IPS-18a (cell line): Measurements from ENCODE around the gene MARCHF5.

Source experiments
- H3K27ac ChIP-seq: one replicate; pipeline ENCODE4 v1.5.1; 2013; ENCODE audit warnings: low read length
- H3K27me3 ChIP-seq: one replicate; pipeline ENCODE4 v1.6.1; 2013; ENCODE audit warnings: mild to moderate bottlenecking, low read length; ENCODE audit not compliant: control insufficient read depth, insufficient read depth
- H3K36me3 ChIP-seq: one replicate; pipeline ENCODE4 v1.6.1; 2013; ENCODE audit warnings: low read depth, low read length; ENCODE audit not compliant: control insufficient read depth
- H3K4me1 ChIP-seq: one replicate; pipeline ENCODE4 v1.6.1; 2013; ENCODE audit warnings: low read depth, low read length; ENCODE audit not compliant: control insufficient read depth
- H3K4me3 ChIP-seq: one replicate; pipeline ENCODE4 v1.5.1; 2013; ENCODE audit warnings: low read length
- H3K9ac ChIP-seq: one replicate; pipeline ENCODE4 v1.6.1; 2013; ENCODE audit warnings: mild to moderate bottlenecking, low read length, moderate library complexity
- H3K9me3 ChIP-seq: one replicate; pipeline ENCODE4 v1.6.1; 2013; ENCODE audit warnings: low read depth, low read length; ENCODE audit not compliant: control insufficient read depth

The MARCHF5 gene

GRCh38 chr10:92290837-92291615 is at the start of gene MARCHF5, which contains the start of gene CPEB3:
TSS of gene MARCHF5 (plus strand) at chr10:92291167. CDS start at chr10:92291495, 328 bp downstream.
TSS of gene CPEB3 (minus strand) at chr10:92291078. CDS start at chr10:92240350, 50,728 bp downstream.
- peak within 1 kb of the TSS; percentile 92 for H3K4me3 ChIP-seq
- peak within 1 kb of the TSS; percentile 34 for H3K27ac ChIP-seq
- H3K4me1 ChIP-seq = peaks cover 8% of the 10 kb centered on the region
- no peaks in the 10 kb centered on the region for H3K27me3 ChIP-seq
- H3K36me3 ChIP-seq = peaks cover 10% of the 10 kb centered on the region
- H3K9ac ChIP-seq = peak within 1 kb of the TSS; percentile 89
- no peaks in the 10 kb centered on the region for H3K9me3 ChIP-seq

GRCh38 chr10:92241501-92241900 is 49.5 kb upstream of the MARCHF5 start:
- Histone ChIP-seq H3K4me3 (peak overlapping the region; percentile 68), H3K9ac (no peak overlapping the region), H3K36me3 (no peaks in the 10 kb centered on the region), H3K27me3 (peaks cover 55% of the 10 kb centered on the region), H3K9me3 (no peaks in the 10 kb centered on the region), H3K27ac (no peak overlapping the region), H3K4me1 (peaks cover 18% of the 10 kb centered on the region)

GRCh38 chr10:92242380-92242779 is 48.6 kb upstream of the MARCHF5 start:
- no peak overlapping the region for H3K27ac ChIP-seq
- peaks cover 50% of the 10 kb centered on the region for H3K27me3 ChIP-seq
- peaks cover 18% of the 10 kb centered on the region for H3K4me1 ChIP-seq
- H3K9me3 ChIP-seq = no peaks in the 10 kb centered on the region
- H3K4me3 ChIP-seq = no peak overlapping the region
- no peaks in the 10 kb centered on the region for H3K36me3 ChIP-seq
- no peak overlapping the region for H3K9ac ChIP-seq

GRCh38 chr10:92242910-92243671 is 47.9 kb upstream of the MARCHF5 start:
- H3K9ac ChIP-seq = peak overlapping the region; percentile 39
- peaks cover 18% of the 10 kb centered on the region for H3K4me1 ChIP-seq
- no peaks in the 10 kb centered on the region for H3K36me3 ChIP-seq
- H3K4me3 ChIP-seq = peak overlapping the region; percentile 50
- no peaks in the 10 kb centered on the region for H3K9me3 ChIP-seq
- H3K27me3 ChIP-seq = peaks cover 42% of the 10 kb centered on the region
- no peak overlapping the region for H3K27ac ChIP-seq

GRCh38 chr10:92244796-92245195 is 46.2 kb upstream of the MARCHF5 start:
- Histone ChIP-seq H3K36me3 (no peaks in the 10 kb centered on the region), H3K9ac (no peak overlapping the region), H3K4me1 (peaks cover 16% of the 10 kb centered on the region), H3K9me3 (no peaks in the 10 kb centered on the region), H3K27me3 (peaks cover 25% of the 10 kb centered on the region), H3K27ac (no peak overlapping the region), H3K4me3 (no peak overlapping the region)

- no peaks in the 10 kb centered on the region for H3K27me3 ChIP-seq
- H3K4me3 ChIP-seq = no peak overlapping the region
These were observed 42.4 kb upstream of the MARCHF5 start for GRCh38 chr10:92248566-92248965.

GRCh38 chr10:92263396-92263795 is 27.6 kb upstream of the MARCHF5 start:
- Histone ChIP-seq H3K9ac (no peak overlapping the region), H3K27me3 (no peaks in the 10 kb centered on the region), H3K4me3 (no peak overlapping the region), H3K27ac (no peak overlapping the region), H3K36me3 (no peaks in the 10 kb centered on the region), H3K4me1 (no peaks in the 10 kb centered on the region), H3K9me3 (no peaks in the 10 kb centered on the region)

More at GRCh38 chr10:92248566-92248965, 42.4 kb upstream of the MARCHF5 start:
- H3K9me3 ChIP-seq = no peaks in the 10 kb centered on the region
- no peaks in the 10 kb centered on the region for H3K36me3 ChIP-seq
- no peak overlapping the region for H3K27ac ChIP-seq
- H3K9ac ChIP-seq = no peak overlapping the region
- H3K4me1 ChIP-seq = no peaks in the 10 kb centered on the region

GRCh38 chr10:92264249-92264648 is 26.7 kb upstream of the MARCHF5 start:
- Histone ChIP-seq H3K4me1 (no peaks in the 10 kb centered on the region), H3K4me3 (no peak overlapping the region), H3K9ac (no peak overlapping the region), H3K36me3 (no peaks in the 10 kb centered on the region), H3K9me3 (no peaks in the 10 kb centered on the region), H3K27me3 (no peaks in the 10 kb centered on the region), H3K27ac (no peak overlapping the region)

- no peak overlapping the region for H3K9ac ChIP-seq
- H3K4me3 ChIP-seq = no peak overlapping the region
- no peaks in the 10 kb centered on the region for H3K4me1 ChIP-seq
- no peaks in the 10 kb centered on the region for H3K27me3 ChIP-seq
- H3K9me3 ChIP-seq = no peaks in the 10 kb centered on the region
- H3K27ac ChIP-seq = no peak overlapping the region
- H3K36me3 ChIP-seq = no peaks in the 10 kb centered on the region
These were observed 25.2 kb upstream of the MARCHF5 start for GRCh38 chr10:92265687-92266258.

- Histone ChIP-seq H3K36me3 (no peaks in the 10 kb centered on the region), H3K4me1 (no peaks in the 10 kb centered on the region), H3K4me3 (no peak overlapping the region), H3K9me3 (no peaks in the 10 kb centered on the region), H3K27ac (no peak overlapping the region), H3K9ac (no peak overlapping the region), H3K27me3 (no peaks in the 10 kb centered on the region)
These were observed 23.6 kb upstream of the MARCHF5 start for GRCh38 chr10:92267343-92267742.

GRCh38 chr10:92268748-92269147 is 22.2 kb upstream of the MARCHF5 start:
- Histone ChIP-seq H3K27ac (no peak overlapping the region), H3K27me3 (no peaks in the 10 kb centered on the region), H3K9ac (no peak overlapping the region), H3K36me3 (no peaks in the 10 kb centered on the region), H3K9me3 (no peaks in the 10 kb centered on the region), H3K4me1 (no peaks in the 10 kb centered on the region), H3K4me3 (no peak overlapping the region)
